K562 (cell line): ENCODE data around the gene IRAK2. TPM values are rescaled to one million over a fixed set of nuclear protein-coding genes. Genes with fewer than 3 reads are reported as not detected.

ENCODE experiments used
- ARID4B ChIP-seq: sonication (generic); formaldehyde crosslinking; IDR thresholded peaks from 2 replicates; pipeline ENCODE4 v1.8.0; 2022; ENCODE audit warnings: mild to moderate bottlenecking, missing genetic modification reagents
- C11orf30 ChIP-seq: fragments of 450-650 bp; IDR thresholded peaks from 2 replicates; pipeline ENCODE4 v1.6.1; 2016; ENCODE audit warnings: low read depth, mild to moderate bottlenecking
- CLOCK ChIP-seq: fragments of 250-450 bp; sonication (Bioruptor Pico); IDR thresholded peaks from 2 replicates; pipeline ENCODE4 v1.4.0; 2020; ENCODE audit warnings: mild to moderate bottlenecking, moderate library complexity, borderline replicate concordance
- CREB5 ChIP-seq: fragments of 250-450 bp; sonication (Bioruptor Pico); IDR thresholded peaks from 2 replicates; pipeline ENCODE4 v1.5.0; 2020; ENCODE audit warnings: mild to moderate bottlenecking
- GTF2B ChIP-seq: IDR thresholded peaks from 2 replicates; pipeline ENCODE4 v1.6.1; 2011; ENCODE audit not compliant: insufficient read length; ENCODE audit errors: extremely low read depth
- IRF9 ChIP-seq: fragments of 450-650 bp; IDR thresholded peaks from 2 replicates; pipeline ENCODE4 v1.6.1; 2016; ENCODE audit warnings: missing biosample characterization, missing genetic modification characterization
- JUND ChIP-seq, 2 experiments: IDR thresholded peaks; 2 replicates in 1 of 2; 3 replicates in 1 of 2; pipeline ENCODE4 v1.6.1; 2011; ENCODE audit warnings: borderline replicate concordance in 2 of 2, low read depth in 2 of 2, low read length in 2 of 2, improper control_type of control experiment in 1 of 2, missing biosample characterization in 1 of 2, missing genetic modification characterization in 1 of 2, missing genetic modification reagents in 1 of 2
- RBFOX2 ChIP-seq: fragments of 200-400 bp; formaldehyde crosslinking; IDR thresholded peaks from 2 replicates; pipeline ENCODE4 v1.6.1; 2017; ENCODE audit warnings: low read depth, mild to moderate bottlenecking, low read length, moderate library complexity
- RCOR1 ChIP-seq, 2 experiments: IDR thresholded peaks; 2 replicates each; pipeline ENCODE4 v1.6.1; 2012; ENCODE audit warnings: low read depth in 2 of 2, low read length in 2 of 2, borderline replicate concordance in 1 of 2, improper control_type of control experiment in 1 of 2
- RFX1 ChIP-seq: fragments of 450-650 bp; IDR thresholded peaks from 2 replicates; pipeline ENCODE4 v1.6.1; 2016; ENCODE audit warnings: mild to moderate bottlenecking, moderate library complexity
- SIN3A ChIP-seq, 2 experiments: fragments of 150-350 bp in 1 of 2; IDR thresholded peaks; 2 replicates each; pipeline ENCODE4 v1.6.1; 2011 to 2016; ENCODE audit warnings: borderline replicate concordance in 2 of 2, low read depth in 2 of 2, low read length in 2 of 2, mild to moderate bottlenecking in 2 of 2, moderate library complexity in 2 of 2; ENCODE audit not compliant: control insufficient read depth in 1 of 2
- SMAD1 ChIP-seq: fragments of 150-350 bp; IDR thresholded peaks from 2 replicates; pipeline ENCODE4 v1.6.1; 2014; ENCODE audit warnings: low read length, low read depth; ENCODE audit not compliant: partially characterized antibody
- TEAD4 ChIP-seq, 2 experiments: sonication (generic) in 1 of 2; formaldehyde crosslinking in 1 of 2; IDR thresholded peaks; 2 replicates each; pipeline versions ENCODE4 v1.6.1 to v1.8.0; 2012 to 2022; ENCODE audit warnings: borderline replicate concordance in 1 of 2, inconsistent platforms in 1 of 2, low read length in 1 of 2, mild to moderate bottlenecking in 1 of 2, missing genetic modification reagents in 1 of 2
- ZNF431 ChIP-seq: sonication (generic); formaldehyde crosslinking; IDR thresholded peaks from 2 replicates; pipeline ENCODE4 v1.8.0; 2022; ENCODE audit warnings: mild to moderate bottlenecking, missing genetic modification reagents
- polyA plus RNA-seq, 8 experiments: library from polyadenylated mRNA; depleted of rRNA in 4 of 8; stranded (reverse) in 5 of 8; unstranded in 3 of 8; fragments of >200 nt; fragmentation: Nextera tagmentation in 2 of 8; fragmentation: Illumina TruSeq in 1 of 8; extraction: Ambion mirVana in 2 of 8; extraction: Trizol in 1 of 8; gene quantifications; 2 replicates each; pipeline versions ENCODE4 v1.2.1 to v1.2.3, GENCODE V29; 2011 to 2014; ENCODE audit warnings: inconsistent platforms in 1 of 8, missing spikeins in 1 of 8
- total RNA-seq, 7 experiments: library from RNA; depleted of rRNA in 6 of 7; stranded (reverse); fragments of >200 nt in 6 of 7; fragmentation: Illumina TruSeq in 2 of 7; extraction: Trizol in 2 of 7; gene quantifications; 2 replicates each; pipeline versions ENCODE4 v1.2.1 to v1.2.3, GENCODE V29; 2011 to 2021; ENCODE audit warnings: low replicate concordance in 1 of 7

Gene IRAK2
- total and polyA plus RNA-seq, 9 of the 15 experiments (the other 6 are each of a cell fraction or from before 2014, with no cell fraction given) = 0.42 to 4.4 (median 2.7) TPM

GRCh38 chr3:10115326-10116137 is 49.2 kb upstream of the IRAK2 start, which contains the start of gene BRK1 (continued):
- TF ChIP-seq SIN3A (IDR thresholded peaks at IDR 0.05; ENCODE audit: borderline replicate concordance in 2 of 2, control insufficient read depth in 1 of 2, low read depth in 2 of 2, low read length in 2 of 2) (peak; percentile 72 to 84), C11orf30 (peak; percentile 76), CREB5 (CRISPR knock-in tag) (no peak), SMAD1 (peak; percentile 96), JUND (IDR thresholded peaks at IDR 0.05; ENCODE audit: borderline replicate concordance, low read depth, low read length) (peak; percentile 76), JUND (tag; IDR thresholded peaks at IDR 0.05; ENCODE audit: borderline replicate concordance, low read depth, low read length) (peak; percentile 58; the same call in 1 of the 3 replicates), TEAD4 (IDR thresholded peaks at IDR 0.05; ENCODE audit: low read length) (peak; percentile 47), TEAD4 (CRISPR knock-in tag; IDR thresholded peaks at IDR 0.05; ENCODE audit: borderline replicate concordance) (no peak), GTF2B (peak; percentile 34), ARID4B (CRISPR knock-in tag) (peak; percentile 70), RBFOX2 (peak; percentile 98), RCOR1 (IDR thresholded peaks at IDR 0.05; ENCODE audit: borderline replicate concordance in 1 of 2, low read depth in 2 of 2, low read length in 2 of 2) (peak in 1 of 2 experiments; percentile 42; a peak in 1 of 4 replicates), CLOCK (CRISPR knock-in tag) (no peak), ZNF431 (CRISPR knock-in tag) (no peak; the same call in 1 of the 2 replicates), RFX1 (no peak), IRF9 (tag) (no peak)
